T-helper 2 cell treated with Interferon-gamma antibody and Interleukin-4, amounts not matched to agents 5 μg/mL and 100 μg/mL, for 36 hours (primary cell): ENCODE measurements around the gene ME3.

ENCODE experiments used
- DNase-seq: peaks from one replicate; pipeline ENCODE4 v3.0.0; 2021; ENCODE audit warnings: low spot score
- H3K27ac Mint-ChIP-seq: one replicate; pipeline ENCODE4 v1.8.0; 2021; ENCODE audit warnings: mild to moderate bottlenecking, mixed read lengths
- H3K27me3 Mint-ChIP-seq: one replicate; pipeline ENCODE4 v1.8.0; 2021; ENCODE audit warnings: low read depth, mixed read lengths
- H3K36me3 Mint-ChIP-seq: one replicate; pipeline ENCODE4 v1.8.0; 2021; ENCODE audit warnings: low read depth, mixed read lengths
- H3K4me1 Mint-ChIP-seq: one replicate; pipeline ENCODE4 v1.8.0; 2021; ENCODE audit warnings: low read depth, mixed read lengths
- H3K4me3 Mint-ChIP-seq: one replicate; pipeline ENCODE4 v1.8.0; 2022; ENCODE audit warnings: mild to moderate bottlenecking, moderate library complexity, mixed read lengths
- H3K9me3 Mint-ChIP-seq: one replicate; pipeline ENCODE4 v1.8.0; 2021; ENCODE audit warnings: mixed read lengths

The ME3 gene

DNA sequence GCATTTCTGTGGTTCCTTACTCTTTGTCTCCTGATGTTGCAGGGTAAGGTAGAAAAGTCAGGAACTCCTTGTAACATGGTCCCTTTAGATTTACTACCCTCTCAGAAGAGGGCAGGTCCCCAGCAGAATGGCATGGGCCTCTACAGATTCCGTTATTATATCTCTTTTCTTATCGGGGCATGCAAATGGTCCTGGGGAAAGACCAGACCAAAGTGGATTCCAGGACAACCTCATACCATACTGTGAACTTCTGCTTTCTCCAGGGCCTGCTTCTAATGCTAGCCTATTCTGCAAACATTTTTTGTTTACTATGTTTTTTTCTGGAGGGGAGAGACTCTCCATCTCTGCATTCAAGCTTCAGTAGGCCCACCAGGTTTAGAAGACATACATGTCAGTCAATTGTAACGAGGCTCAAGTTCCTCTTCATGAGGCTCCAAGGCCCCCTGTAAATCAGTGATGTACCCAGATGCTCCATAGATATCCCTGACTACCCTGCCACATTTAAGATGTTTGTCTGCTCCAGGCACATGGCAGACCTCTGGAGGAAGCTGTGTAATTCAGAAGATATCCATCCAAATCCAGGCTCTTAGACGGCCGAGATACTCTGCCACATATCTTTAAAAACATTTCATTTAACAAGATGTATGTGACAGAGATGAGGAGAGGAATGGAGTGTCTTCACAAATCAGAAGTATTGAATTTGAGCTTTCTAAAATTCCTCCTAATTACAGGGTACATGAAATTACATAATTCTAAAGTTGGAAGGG lies 8.5 kb upstream of the ME3 start:
- H3K4me1 Mint-ChIP-seq = no peaks in the 10 kb centered on the region
- no peak overlapping the region for H3K4me3 Mint-ChIP-seq
- no peaks in the 10 kb centered on the region for H3K36me3 Mint-ChIP-seq
- H3K9me3 Mint-ChIP-seq = no peaks in the 10 kb centered on the region
- no peak overlapping the region for H3K27ac Mint-ChIP-seq
- H3K27me3 Mint-ChIP-seq = no peaks in the 10 kb centered on the region
- DNase-seq = no peak

DNA sequence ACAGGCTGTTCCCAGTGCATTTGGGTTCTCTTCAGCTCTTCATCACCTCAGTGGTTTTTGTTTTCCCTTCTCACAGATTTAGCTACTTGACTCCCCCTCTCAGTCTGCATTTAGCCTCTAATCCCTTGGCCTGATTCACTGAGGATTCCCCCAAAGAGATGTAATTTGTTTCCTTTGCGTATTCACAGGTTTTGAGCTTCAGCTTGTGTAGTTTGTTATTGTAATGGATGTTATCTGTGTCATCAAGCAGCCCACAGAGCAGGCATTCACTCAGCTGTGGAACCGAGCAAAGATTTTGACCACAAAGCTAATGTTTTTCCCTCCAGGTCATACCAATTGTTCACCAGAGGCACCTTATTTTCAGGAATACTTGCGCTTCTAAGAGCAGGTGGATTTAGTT lies 6.4 kb upstream of the ME3 start:
- H3K9me3 Mint-ChIP-seq = no peaks in the 10 kb centered on the region
- H3K36me3 Mint-ChIP-seq = no peaks in the 10 kb centered on the region
- DNase-seq = no peak
- no peak overlapping the region for H3K27ac Mint-ChIP-seq
- no peaks in the 10 kb centered on the region for H3K4me1 Mint-ChIP-seq
- H3K27me3 Mint-ChIP-seq = no peaks in the 10 kb centered on the region
- no peak overlapping the region for H3K4me3 Mint-ChIP-seq

DNA sequence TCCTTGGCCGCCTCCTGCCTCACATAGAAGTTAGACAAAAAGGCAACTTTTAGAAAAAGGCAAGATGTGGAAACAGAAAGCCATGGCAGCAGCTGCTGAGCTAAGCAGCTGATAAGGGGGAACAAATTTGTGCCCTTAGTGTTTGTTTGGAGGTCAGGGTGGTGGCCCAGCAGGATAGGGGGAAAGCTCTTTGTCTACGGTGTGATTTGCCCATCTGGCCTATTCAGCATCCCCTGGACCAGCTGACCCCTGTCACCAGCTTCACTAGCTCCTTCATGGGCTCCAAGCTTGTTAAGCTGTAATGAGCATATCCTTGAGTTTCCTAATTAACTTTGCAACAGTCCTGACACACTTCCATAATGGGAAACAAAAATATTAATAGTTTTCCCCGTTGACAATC lies 5.9 kb upstream of the ME3 start:
- Mint-ChIP-seq H3K9me3 (no peaks in the 10 kb centered on the region), H3K27ac (no peak overlapping the region), H3K27me3 (peaks cover under 1% of the 10 kb centered on the region), H3K36me3 (no peaks in the 10 kb centered on the region), H3K4me1 (no peaks in the 10 kb centered on the region), H3K4me3 (no peak overlapping the region)
- DNase-seq = no peak

DNA sequence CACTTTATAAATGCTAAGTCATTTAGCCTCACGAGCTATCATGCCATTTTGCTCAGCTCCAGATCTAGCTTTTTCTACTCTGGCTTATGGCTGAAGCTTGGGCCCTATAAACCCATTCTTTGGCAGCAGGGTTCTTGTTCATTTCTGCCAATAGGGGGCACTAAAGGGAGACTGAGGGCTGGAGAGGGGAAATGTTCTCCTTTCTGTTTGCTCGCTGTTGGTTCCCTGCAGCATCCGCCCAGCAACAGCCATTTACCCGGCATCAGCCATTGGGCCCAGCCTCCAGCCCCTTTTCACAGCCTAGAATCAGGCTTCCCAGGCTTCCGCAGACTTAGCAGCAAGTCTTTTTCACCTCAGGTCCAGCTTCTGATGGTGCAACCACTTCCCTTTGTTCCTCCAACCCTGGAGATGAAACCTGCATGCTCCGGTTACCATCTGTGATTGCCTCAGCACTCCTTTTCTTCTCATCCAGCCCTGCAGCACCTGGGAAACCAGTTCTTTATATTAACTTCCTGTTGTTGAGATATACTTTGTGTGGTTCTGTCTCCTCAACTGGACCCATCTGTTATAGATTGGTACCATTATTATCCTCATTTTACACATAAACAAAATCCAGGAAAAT lies 4.2 kb upstream of the ME3 start:
- no peaks in the 10 kb centered on the region for H3K4me1 Mint-ChIP-seq

DNA sequence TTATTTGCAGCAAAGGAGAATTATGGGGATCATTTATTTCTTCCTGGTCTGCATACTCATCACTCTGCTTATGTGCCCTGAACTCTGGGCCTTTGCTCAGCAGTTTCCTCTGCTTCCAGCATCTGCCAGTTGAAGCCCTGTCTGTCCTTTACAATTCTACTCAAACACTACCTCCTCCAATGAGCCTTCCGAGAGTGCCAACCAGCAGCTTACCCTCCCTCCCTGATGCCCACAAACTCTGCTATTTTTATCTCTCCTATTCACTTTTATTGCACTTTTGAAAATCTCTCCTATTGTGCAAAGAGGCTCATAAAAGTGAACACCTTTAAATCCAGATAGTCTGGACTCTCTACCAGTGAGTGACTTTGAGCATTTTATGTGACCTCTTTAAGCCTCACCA lies 3.6 kb upstream of the ME3 start:
- DNase-seq = no peak
- Mint-ChIP-seq H3K4me3 (no peak overlapping the region), H3K27me3 (peaks cover 8% of the 10 kb centered on the region), H3K36me3 (no peaks in the 10 kb centered on the region), H3K9me3 (no peaks in the 10 kb centered on the region), H3K4me1 (peaks cover 4% of the 10 kb centered on the region), H3K27ac (no peak overlapping the region)

More for the DNA sequence above, 4.2 kb upstream of the ME3 start:
- no peaks in the 10 kb centered on the region for H3K9me3 Mint-ChIP-seq
- peaks cover 3% of the 10 kb centered on the region for H3K27me3 Mint-ChIP-seq
- no peak for DNase-seq
- H3K27ac Mint-ChIP-seq = no peak overlapping the region
- H3K4me3 Mint-ChIP-seq = no peak overlapping the region
- H3K36me3 Mint-ChIP-seq = no peaks in the 10 kb centered on the region

DNA sequence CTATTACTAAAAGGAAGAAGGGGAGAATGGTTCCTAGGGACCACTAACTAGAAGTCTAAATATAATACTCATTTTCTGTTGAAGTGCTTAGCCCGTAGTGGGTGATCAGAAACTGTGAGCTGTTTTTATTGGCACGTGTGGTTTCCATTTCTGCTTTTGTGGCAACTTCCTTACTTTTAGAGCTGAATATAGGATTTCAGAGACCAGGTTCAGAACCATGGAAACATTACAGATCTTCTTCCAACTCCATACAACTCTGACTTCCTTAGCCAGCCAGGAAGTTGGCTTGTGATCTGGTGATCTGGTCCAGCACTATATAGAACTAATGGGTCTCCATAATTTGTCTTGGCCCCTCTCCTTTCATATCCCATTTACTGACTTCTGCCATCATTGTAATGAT lies 2.6 kb upstream of the ME3 start:
- DNase-seq = no peak
- H3K27ac Mint-ChIP-seq = no peak overlapping the region
- H3K4me1 Mint-ChIP-seq = peaks cover 4% of the 10 kb centered on the region
- H3K36me3 Mint-ChIP-seq = no peaks in the 10 kb centered on the region
- no peak overlapping the region for H3K4me3 Mint-ChIP-seq
- no peaks in the 10 kb centered on the region for H3K9me3 Mint-ChIP-seq
- H3K27me3 Mint-ChIP-seq = peaks cover 17% of the 10 kb centered on the region

DNA sequence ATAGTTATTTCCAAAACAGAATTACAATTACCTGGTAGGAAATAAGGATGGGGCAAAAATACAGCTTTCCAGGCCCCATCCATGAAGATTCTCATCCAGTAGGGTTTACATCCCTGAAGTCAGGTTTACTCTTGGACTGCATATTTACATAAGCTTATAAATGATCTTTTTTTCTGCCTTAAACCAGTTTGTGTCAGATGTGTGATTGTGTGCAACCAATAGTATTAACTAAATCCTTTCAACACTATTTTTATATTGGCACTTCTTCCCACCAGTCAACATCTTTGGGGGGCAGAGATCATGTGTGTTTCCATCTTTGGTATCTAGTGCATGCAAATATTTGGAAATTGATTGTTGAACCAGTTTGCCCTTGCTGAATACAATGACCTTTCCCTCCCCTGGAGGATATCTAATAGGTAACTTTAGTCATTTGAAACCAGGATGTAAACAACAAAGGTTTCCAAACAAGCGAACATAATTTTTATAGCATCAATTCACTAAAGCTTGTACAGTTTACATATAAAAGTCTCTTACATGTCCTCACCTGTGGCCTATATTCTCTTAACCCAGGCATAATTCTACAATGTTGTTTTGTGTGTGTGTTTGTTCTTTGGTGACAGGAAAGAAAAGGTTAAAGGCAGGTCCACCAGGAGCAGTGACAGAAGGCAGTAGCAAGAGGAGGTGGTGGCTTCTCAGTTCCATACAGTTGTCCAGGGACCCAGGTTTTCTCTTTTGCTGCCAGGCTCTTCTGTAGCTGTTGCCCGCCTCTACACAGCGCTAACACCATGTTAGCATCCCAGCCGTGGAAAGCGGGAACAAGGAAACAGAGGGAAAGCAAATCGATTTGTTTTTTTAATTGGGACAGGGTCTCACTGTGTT lies 1.7 kb upstream of the ME3 start:
- DNase-seq = no peak
- no peaks in the 10 kb centered on the region for H3K9me3 Mint-ChIP-seq
- no peaks in the 10 kb centered on the region for H3K36me3 Mint-ChIP-seq
- H3K27me3 Mint-ChIP-seq = peaks cover 26% of the 10 kb centered on the region
- H3K27ac Mint-ChIP-seq = no peak overlapping the region
- H3K4me1 Mint-ChIP-seq = peaks cover 4% of the 10 kb centered on the region
- no peak overlapping the region for H3K4me3 Mint-ChIP-seq

DNA sequence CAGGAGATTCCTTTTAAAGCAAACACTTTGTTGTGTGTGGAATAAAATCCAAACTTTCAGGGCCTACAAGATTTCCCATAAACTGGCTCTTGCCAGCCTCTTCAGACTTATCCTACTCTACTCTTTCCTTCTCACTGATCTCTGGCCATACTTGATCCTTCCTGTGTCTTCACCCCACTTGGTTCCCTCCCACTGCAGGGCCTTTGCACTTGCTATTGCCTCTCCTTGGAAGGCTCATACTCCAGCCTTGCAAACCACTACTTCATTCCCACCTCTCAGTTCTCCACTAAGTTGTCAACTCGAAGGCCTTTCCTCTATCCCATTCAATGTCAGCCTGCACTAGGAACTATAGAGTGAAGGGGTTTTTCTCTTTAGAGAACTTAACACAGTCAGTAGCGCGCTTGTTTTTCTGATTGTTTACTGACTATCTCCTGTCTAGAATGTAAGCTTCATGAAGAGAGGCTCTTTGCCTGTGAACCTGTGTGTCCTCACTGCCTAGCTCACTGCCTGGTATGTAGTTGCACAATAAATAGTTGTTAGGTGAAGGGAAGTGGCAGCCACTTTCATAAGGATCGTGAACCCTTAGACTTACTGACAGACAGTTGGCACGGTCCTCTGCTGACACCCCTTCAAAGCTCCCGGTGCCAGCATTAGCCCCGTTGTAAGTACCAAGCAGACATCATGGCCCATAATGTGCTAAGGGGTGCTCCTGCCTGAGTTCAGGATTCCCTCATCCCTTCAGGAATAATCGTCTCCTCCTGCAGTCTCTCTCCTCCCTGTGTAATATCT lies 833 bp upstream of the ME3 start:
- Mint-ChIP-seq H3K27me3 (peaks cover 33% of the 10 kb centered on the region), H3K9me3 (no peaks in the 10 kb centered on the region), H3K36me3 (no peaks in the 10 kb centered on the region), H3K4me3 (peak overlapping the region; percentile 56), H3K4me1 (peaks cover 4% of the 10 kb centered on the region), H3K27ac (no peak overlapping the region)
- no peak for DNase-seq

DNA sequence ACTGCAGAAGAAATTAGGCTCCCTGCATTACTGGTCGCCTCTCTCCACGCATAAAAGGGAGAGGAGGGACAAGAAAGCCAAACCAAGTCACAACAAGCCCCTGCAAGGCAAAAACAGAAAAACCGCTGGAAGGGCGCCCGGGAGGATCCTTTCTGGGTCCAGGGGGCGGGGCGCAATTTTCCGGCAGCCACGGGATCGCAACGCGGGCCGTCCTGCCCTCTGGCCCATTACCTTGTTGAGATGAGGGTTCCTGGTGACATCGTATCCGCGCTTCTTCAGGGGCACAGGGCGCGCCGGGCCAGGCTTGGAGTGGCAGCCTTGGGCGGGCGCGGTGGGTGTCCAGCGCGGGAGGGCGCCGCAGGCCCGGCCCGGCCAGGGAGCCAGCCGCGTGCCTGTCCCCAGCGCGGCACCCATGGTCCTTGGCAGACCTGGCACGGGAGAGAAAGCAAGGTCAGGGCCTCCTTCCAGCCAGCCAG lies 847 bp downstream of the ME3 start:
- H3K4me1 Mint-ChIP-seq = peaks cover 4% of the 10 kb centered on the region
- no peak overlapping the region for H3K27ac Mint-ChIP-seq
- DNase-seq = no peak
- H3K4me3 Mint-ChIP-seq = peak overlapping the region; percentile 71
- H3K9me3 Mint-ChIP-seq = no peaks in the 10 kb centered on the region
- no peaks in the 10 kb centered on the region for H3K36me3 Mint-ChIP-seq
- H3K27me3 Mint-ChIP-seq = peaks cover 40% of the 10 kb centered on the region

DNA sequence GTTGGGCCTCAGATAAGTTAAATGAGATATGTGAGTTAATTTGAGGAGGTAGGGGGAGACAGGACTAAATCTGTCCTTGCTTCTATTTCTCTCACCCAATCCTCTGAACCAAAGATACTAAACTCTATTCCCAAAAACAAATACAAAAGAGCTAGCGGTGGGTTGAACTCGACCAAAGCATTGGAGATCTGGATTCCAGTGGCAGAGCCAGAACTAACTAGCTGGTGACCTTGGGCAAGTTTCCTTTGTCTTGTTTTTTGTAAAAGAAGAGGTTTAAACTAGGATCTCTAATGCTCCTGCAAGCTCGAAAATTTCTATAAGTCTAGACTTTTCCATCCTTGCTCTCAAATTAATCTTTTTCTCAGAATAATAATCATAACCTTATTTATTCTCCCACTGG lies 1.5 kb downstream of the ME3 start:
- peaks cover 40% of the 10 kb centered on the region for H3K27me3 Mint-ChIP-seq
- H3K4me3 Mint-ChIP-seq = peak overlapping the region; percentile 71

DNA sequence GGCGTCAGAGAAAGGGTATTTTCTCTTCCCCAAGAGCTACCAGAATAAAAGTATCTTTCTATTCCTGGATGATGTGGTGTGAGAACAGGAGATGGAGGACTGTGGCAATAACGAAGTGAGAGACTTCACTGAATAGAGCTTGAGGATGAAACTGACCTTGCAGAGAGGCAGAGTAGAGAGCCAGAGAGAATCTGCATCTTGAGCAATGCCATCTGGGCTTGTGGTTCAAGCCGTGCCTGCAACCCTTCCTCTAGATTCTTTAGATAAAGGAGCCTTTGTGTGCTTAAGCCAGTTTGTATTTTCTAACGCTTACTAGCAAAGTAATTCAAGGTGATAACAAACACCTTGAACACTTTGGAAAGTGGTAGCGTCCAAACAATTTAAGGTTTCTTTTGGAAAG lies 2.2 kb downstream of the ME3 start:
- peaks cover 4% of the 10 kb centered on the region for H3K4me1 Mint-ChIP-seq
- H3K4me3 Mint-ChIP-seq = no peak overlapping the region
- H3K36me3 Mint-ChIP-seq = no peaks in the 10 kb centered on the region
- no peaks in the 10 kb centered on the region for H3K9me3 Mint-ChIP-seq
- H3K27ac Mint-ChIP-seq = no peak overlapping the region
- peaks cover 45% of the 10 kb centered on the region for H3K27me3 Mint-ChIP-seq
- DNase-seq = no peak

More for the DNA sequence above, 1.5 kb downstream of the ME3 start:
- Mint-ChIP-seq H3K9me3 (no peaks in the 10 kb centered on the region), H3K4me1 (peaks cover 4% of the 10 kb centered on the region), H3K27ac (no peak overlapping the region), H3K36me3 (no peaks in the 10 kb centered on the region)
- no peak for DNase-seq

DNA sequence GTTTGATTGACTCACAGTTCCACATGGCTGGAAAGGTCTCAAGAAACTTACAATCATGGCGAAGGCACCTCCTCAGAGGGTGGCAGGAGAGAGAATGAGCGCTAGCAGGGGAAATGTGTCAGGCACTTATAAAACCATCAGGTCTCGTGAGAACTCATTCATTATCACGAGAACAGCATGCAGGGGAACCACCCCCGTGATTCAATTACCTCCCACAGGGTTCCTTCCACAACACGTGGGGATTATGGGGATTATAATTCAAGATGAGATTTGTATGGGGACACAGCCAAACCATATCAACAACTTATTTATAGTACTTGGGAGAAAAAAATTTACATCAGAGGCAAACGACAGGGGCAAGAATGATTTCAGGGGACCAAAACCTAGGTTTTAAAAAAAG lies 3.0 kb downstream of the ME3 start:
- Mint-ChIP-seq H3K9me3 (no peaks in the 10 kb centered on the region), H3K4me3 (no peak overlapping the region), H3K27me3 (peaks cover 48% of the 10 kb centered on the region), H3K36me3 (no peaks in the 10 kb centered on the region), H3K27ac (no peak overlapping the region), H3K4me1 (peaks cover 4% of the 10 kb centered on the region)
- no peak for DNase-seq

DNA sequence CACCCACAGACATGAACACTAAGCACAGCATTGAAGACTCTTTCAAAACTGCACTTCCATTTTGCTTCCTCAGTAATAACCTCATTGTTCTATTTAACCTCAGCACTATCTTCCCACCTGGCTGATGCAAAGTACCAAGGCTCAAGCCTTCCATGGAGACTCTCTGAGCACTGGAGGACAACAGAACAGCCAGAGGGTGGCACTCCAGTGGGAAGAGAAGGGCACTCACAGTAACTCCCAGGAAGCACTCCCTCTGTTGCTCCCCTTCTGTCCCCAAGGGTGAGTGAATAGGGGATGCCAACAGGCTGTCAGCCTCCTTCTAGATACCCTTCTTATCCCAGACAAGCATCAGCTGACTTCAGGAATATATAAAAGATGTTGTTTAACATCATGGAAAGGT lies 3.5 kb downstream of the ME3 start:
- no peaks in the 10 kb centered on the region for H3K9me3 Mint-ChIP-seq
- H3K27me3 Mint-ChIP-seq = peaks cover 48% of the 10 kb centered on the region
- H3K36me3 Mint-ChIP-seq = no peaks in the 10 kb centered on the region
- peaks cover 4% of the 10 kb centered on the region for H3K4me1 Mint-ChIP-seq
- H3K4me3 Mint-ChIP-seq = no peak overlapping the region
- DNase-seq = no peak
- H3K27ac Mint-ChIP-seq = no peak overlapping the region
